Activated naive CD8-positive, alpha-beta T cell (primary cell): ENCODE results near the gene RTP5.
"Not testable (repeated sequence)": the region's sequence is repeated elsewhere in the genome, so short reads cannot be mapped to it uniquely, and the experiment has no call there.

Experiments
- H3K27ac Mint-ChIP-seq: one replicate; pipeline ENCODE4 v1.8.0; 2021; ENCODE audit warnings: mixed read lengths
- H3K27me3 Mint-ChIP-seq: one replicate; pipeline ENCODE4 v1.8.0; 2021; ENCODE audit warnings: mixed read lengths
- H3K36me3 Mint-ChIP-seq: one replicate; pipeline ENCODE4 v1.8.0; 2021; ENCODE audit warnings: mixed read lengths
- H3K4me1 Mint-ChIP-seq: one replicate; pipeline ENCODE4 v1.8.0; 2021; ENCODE audit warnings: low read depth, mixed read lengths
- H3K4me3 Mint-ChIP-seq: one replicate; pipeline ENCODE4 v1.8.0; 2021; ENCODE audit warnings: mild to moderate bottlenecking, mixed read lengths
- H3K9me3 Mint-ChIP-seq: one replicate; pipeline ENCODE4 v1.8.0; 2021; ENCODE audit warnings: low read depth, mixed read lengths

Gene RTP5

GRCh38 chr2:241904011-241904718, 34.6 kb downstream of the RTP5 start:
- no peaks in the 10 kb centered on the region for H3K4me1 Mint-ChIP-seq
- no peak overlapping the region for H3K4me3 Mint-ChIP-seq
- no peaks in the 10 kb centered on the region for H3K27me3 Mint-ChIP-seq
- H3K27ac Mint-ChIP-seq, result no peak overlapping the region
- no peaks in the 10 kb centered on the region for H3K36me3 Mint-ChIP-seq
- no peaks in the 10 kb centered on the region for H3K9me3 Mint-ChIP-seq

- Mint-ChIP-seq H3K27ac (no peak overlapping the region), H3K27me3 (no peaks in the 10 kb centered on the region), H3K4me3 (no peak overlapping the region), H3K9me3 (no peaks in the 10 kb centered on the region), H3K4me1 (no peaks in the 10 kb centered on the region), H3K36me3 (no peaks in the 10 kb centered on the region)
Observed at GRCh38 chr2:241904791-241905710, 35.5 kb downstream of the RTP5 start.

GRCh38 chr2:241905716-241906377, 36.3 kb downstream of the RTP5 start:
- H3K9me3 Mint-ChIP-seq, result no peaks in the 10 kb centered on the region
- peaks cover 3% of the 10 kb centered on the region for H3K36me3 Mint-ChIP-seq
- H3K27me3 Mint-ChIP-seq, result no peaks in the 10 kb centered on the region
- no peaks in the 10 kb centered on the region for H3K4me1 Mint-ChIP-seq
- H3K4me3 Mint-ChIP-seq, result no peak overlapping the region
- H3K27ac Mint-ChIP-seq, result no peak overlapping the region

- not testable (repeated sequence) for H3K27ac Mint-ChIP-seq, H3K4me1 Mint-ChIP-seq, H3K27me3 Mint-ChIP-seq, H3K9me3 Mint-ChIP-seq, H3K36me3 Mint-ChIP-seq, H3K4me3 Mint-ChIP-seq
Observed at GRCh38 chr2:241906378-241906770, 36.8 kb downstream of the RTP5 start.

GRCh38 chr2:241906826-241907570, 37.5 kb downstream of the RTP5 start:
- Mint-ChIP-seq H3K9me3 (no peaks in the 10 kb centered on the region), H3K27ac (no peak overlapping the region), H3K27me3 (no peaks in the 10 kb centered on the region), H3K36me3 (peaks cover 12% of the 10 kb centered on the region), H3K4me1 (no peaks in the 10 kb centered on the region), H3K4me3 (no peak overlapping the region)

DNA sequence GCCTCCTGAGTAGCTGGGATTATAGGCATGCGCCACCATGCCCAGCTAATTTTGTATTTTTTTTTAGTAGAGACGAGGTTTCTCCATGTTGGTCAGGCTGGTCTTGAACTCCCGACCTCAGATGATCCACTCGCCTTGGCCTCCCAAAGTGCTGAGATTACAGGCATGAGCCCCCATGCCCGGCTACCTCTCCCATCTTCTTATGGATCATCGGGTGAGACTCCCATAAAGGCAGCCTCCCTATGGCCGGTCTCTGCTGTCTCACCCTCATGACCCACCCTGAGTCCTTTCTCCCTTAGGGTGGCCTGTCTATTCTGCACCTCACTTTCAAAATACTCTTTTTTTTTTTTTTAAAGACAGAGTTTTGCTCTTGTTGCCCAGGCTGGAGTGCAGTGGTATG, 38.3 kb downstream of the RTP5 start:
- H3K9me3 Mint-ChIP-seq, H3K4me1 Mint-ChIP-seq: not testable (repeated sequence)

GRCh38 chr2:241908686-241909420, 39.3 kb downstream of the RTP5 start:
- H3K9me3 Mint-ChIP-seq, result no peaks in the 10 kb centered on the region
- H3K4me3 Mint-ChIP-seq, result no peak overlapping the region
- peaks cover 18% of the 10 kb centered on the region for H3K36me3 Mint-ChIP-seq
- H3K27ac Mint-ChIP-seq, result no peak overlapping the region
- no peaks in the 10 kb centered on the region for H3K4me1 Mint-ChIP-seq
- H3K27me3 Mint-ChIP-seq, result no peaks in the 10 kb centered on the region

More for the DNA sequence above, 38.3 kb downstream of the RTP5 start:
- H3K27me3 Mint-ChIP-seq, H3K27ac Mint-ChIP-seq, H3K4me3 Mint-ChIP-seq: not testable (repeated sequence)
- peaks cover 14% of the 10 kb centered on the region for H3K36me3 Mint-ChIP-seq

DNA sequence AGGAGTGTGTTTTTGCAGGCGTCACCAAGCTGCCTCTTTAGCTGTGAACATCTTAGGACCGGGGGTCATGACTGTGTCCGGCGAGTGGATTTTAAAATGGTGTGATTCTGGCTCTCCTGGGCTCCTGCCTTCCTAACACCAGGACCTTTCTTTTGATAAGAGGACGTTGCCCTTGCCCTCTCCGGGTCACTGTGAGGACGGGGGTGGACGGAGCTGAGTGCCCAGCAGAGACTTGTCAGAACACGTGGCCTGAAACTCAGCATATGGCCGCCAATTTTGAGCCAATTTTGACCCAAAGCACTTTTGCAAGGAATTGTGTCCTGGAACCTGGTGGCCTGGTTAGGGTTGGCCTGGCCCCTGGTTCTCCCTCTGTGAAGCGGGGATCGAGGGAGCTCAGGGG, 40.2 kb downstream of the RTP5 start:
- H3K4me1 Mint-ChIP-seq, result no peaks in the 10 kb centered on the region
- no peak overlapping the region for H3K4me3 Mint-ChIP-seq
- no peaks in the 10 kb centered on the region for H3K27me3 Mint-ChIP-seq
- no peak overlapping the region for H3K27ac Mint-ChIP-seq
- no peaks in the 10 kb centered on the region for H3K9me3 Mint-ChIP-seq
- peaks cover 20% of the 10 kb centered on the region for H3K36me3 Mint-ChIP-seq

GRCh38 chr2:241910604-241911520, 41.3 kb downstream of the RTP5 start:
- Mint-ChIP-seq H3K36me3 (peaks cover 20% of the 10 kb centered on the region), H3K9me3 (no peaks in the 10 kb centered on the region), H3K27me3 (no peaks in the 10 kb centered on the region), H3K27ac (no peak overlapping the region), H3K4me1 (no peaks in the 10 kb centered on the region), H3K4me3 (no peak overlapping the region)

GRCh38 chr2:241911551-241911950, 42.0 kb downstream of the RTP5 start:
- no peak overlapping the region for H3K4me3 Mint-ChIP-seq

DNA sequence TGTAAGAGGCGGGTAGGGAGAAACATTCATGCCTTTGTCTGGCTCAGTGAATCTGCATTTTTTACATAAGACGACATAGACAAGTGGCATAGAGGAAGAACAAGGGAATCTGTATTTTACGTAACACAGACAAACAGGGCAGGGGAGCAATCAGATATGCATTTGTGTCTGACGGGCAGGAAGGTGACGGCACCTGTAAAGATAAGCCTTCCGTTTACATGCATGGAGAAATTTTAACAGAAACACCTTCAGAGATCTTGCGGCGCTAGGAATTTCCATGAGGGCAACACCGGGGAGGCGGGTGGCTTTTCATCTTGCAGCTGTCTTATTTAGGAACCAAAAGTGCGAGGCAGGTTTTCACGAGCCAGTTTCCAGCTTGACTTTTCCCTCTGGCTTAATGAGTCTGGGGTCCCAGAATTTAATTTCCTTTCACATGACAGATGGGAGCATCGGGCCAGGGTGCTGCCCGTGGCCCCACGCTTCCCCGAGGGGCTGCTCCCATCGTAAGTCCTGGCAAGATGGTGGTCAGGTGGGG, 42.6 kb downstream of the RTP5 start:
- no peak overlapping the region for H3K4me3 Mint-ChIP-seq
- H3K27ac Mint-ChIP-seq, result no peak overlapping the region
- H3K27me3 Mint-ChIP-seq, result no peaks in the 10 kb centered on the region
- H3K36me3 Mint-ChIP-seq, result peaks cover 20% of the 10 kb centered on the region
- no peaks in the 10 kb centered on the region for H3K9me3 Mint-ChIP-seq
- H3K4me1 Mint-ChIP-seq, result no peaks in the 10 kb centered on the region

More at GRCh38 chr2:241911551-241911950, 42.0 kb downstream of the RTP5 start:
- peaks cover 20% of the 10 kb centered on the region for H3K36me3 Mint-ChIP-seq
- no peak overlapping the region for H3K27ac Mint-ChIP-seq
- H3K9me3 Mint-ChIP-seq, result no peaks in the 10 kb centered on the region
- no peaks in the 10 kb centered on the region for H3K27me3 Mint-ChIP-seq
- no peaks in the 10 kb centered on the region for H3K4me1 Mint-ChIP-seq

GRCh38 chr2:241913703-241914102, 44.2 kb downstream of the RTP5 start:
- no peak overlapping the region for H3K27ac Mint-ChIP-seq
- no peak overlapping the region for H3K4me3 Mint-ChIP-seq
- peaks cover 23% of the 10 kb centered on the region for H3K36me3 Mint-ChIP-seq
- no peaks in the 10 kb centered on the region for H3K27me3 Mint-ChIP-seq
- peaks cover 5% of the 10 kb centered on the region for H3K9me3 Mint-ChIP-seq
- no peaks in the 10 kb centered on the region for H3K4me1 Mint-ChIP-seq

DNA sequence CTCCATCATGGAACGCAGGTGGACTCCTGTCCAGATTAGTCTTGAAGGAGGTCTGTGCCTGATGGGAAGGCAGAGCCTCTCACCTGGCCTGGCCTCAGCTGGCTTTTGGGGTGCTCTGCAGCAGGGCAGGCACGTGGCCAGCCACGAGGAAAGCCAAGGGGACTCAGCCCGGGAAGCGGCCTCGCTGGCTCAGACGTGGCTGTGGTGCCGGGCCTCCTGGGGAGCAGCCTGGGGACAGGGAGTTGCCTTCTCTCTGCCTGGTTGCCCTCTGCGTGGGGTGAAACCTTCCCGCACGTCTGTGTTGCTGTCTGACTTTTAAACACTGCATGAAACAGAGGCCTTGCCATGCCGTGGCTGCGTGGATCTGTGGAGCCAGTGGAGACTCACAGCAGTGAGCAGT, 45.0 kb downstream of the RTP5 start:
- H3K4me3 Mint-ChIP-seq, result no peak overlapping the region
- H3K27ac Mint-ChIP-seq, result no peak overlapping the region
- no peaks in the 10 kb centered on the region for H3K27me3 Mint-ChIP-seq
- peaks cover 5% of the 10 kb centered on the region for H3K9me3 Mint-ChIP-seq
- H3K4me1 Mint-ChIP-seq, result no peaks in the 10 kb centered on the region
- peaks cover 23% of the 10 kb centered on the region for H3K36me3 Mint-ChIP-seq
